NCI-H2227 treated with DMSO at 0.1 percent for 48 hours (cell line): ENCODE data around the gene TENM4.

Experiments
- DNase-seq: peaks from one replicate; lab custom pipeline; 2025; lab: John Stamatoyannopoulos, UW

The TENM4 gene

DNA sequence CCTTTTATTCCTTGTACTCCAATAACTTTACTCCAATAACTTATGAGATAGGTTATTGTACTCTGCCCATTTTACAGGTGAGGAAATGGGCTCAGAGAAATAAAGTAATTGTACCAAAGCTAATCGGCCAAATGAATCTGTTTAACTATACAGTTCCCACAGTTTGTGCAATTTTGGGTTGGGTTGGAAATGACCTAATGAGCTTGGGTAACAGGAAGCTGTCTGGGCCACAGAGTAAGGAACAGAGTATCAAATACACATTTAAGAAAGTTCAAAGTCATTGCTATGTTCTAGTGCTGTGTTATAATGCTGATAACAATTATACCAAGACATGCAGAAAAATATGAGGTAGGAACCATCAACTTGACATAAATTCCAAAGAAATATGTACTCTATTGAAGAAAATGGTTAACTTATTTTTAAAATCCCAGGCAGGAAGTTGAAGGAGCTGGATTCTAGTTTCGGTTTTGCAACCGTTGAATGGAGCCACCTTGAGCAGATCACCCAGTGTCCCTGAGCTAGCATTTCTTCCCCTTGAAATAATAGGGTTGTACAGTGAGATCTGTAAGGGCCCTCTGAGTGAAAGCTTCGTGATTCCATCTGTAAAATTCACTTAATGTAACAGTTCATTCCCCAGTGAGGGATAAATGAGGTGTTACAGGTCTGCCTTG, 505.3 kb downstream of the TENM4 start:
- DNase-seq = no peak

DNA sequence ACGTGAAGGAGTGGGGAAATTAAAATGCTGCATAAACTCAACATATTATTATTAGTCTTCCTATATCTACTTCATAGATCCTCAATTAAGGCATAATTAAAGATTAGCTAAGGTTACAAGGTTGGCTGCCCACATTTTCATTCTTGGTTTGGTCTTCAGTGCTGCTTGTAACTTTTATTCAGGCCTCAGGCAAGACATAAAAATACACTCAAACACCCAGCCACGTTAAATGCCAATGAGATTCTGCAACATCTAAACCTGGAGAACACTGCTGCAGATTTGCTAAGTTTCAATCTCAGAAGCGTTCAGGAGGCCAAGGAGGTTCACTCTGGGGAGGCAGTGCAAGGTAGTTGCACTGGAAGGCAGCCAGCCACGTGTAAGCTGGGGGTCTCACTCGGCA, 507.5 kb downstream of the TENM4 start:
- DNase-seq = no peak

DNA sequence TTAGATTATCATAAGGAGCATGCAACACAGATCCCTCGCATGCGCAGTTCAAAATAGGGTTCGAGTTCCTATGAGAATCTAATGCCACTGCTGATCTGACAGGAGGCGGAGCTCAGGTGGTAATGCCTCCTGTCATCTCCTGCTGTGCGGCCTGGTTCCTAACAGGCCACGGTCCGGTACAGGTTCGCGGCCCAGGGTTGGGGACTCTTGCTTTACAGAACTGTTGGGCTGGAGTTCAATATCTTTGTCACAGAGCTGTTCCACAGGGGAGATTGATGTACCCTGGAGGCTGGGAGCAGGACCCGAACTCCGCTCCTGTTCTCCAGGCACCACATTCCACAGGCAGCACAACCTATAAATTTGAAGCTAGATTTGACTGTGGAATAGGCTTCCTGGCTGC, 508.1 kb downstream of the TENM4 start:
- DNase-seq = no peak

DNA sequence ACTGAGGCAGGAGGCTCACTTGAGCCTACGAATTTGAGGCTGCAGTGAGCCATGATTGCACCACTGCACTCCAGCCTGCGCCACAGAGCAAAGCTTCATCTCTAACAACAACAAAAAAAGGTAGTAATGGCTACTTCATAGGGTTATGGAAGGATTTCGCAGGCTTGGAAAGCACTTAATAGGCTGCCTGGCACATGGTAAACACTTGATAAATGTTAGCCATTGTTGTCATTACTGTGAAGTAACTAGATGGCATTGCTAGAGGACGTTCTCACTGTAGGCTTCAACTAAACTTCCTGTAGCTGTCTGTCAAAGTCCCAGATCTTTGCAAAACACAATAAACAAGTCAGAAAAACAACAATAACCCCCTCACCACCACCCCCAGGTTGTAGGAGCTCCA, 508.9 kb downstream of the TENM4 start:
- DNase-seq = no peak

DNA sequence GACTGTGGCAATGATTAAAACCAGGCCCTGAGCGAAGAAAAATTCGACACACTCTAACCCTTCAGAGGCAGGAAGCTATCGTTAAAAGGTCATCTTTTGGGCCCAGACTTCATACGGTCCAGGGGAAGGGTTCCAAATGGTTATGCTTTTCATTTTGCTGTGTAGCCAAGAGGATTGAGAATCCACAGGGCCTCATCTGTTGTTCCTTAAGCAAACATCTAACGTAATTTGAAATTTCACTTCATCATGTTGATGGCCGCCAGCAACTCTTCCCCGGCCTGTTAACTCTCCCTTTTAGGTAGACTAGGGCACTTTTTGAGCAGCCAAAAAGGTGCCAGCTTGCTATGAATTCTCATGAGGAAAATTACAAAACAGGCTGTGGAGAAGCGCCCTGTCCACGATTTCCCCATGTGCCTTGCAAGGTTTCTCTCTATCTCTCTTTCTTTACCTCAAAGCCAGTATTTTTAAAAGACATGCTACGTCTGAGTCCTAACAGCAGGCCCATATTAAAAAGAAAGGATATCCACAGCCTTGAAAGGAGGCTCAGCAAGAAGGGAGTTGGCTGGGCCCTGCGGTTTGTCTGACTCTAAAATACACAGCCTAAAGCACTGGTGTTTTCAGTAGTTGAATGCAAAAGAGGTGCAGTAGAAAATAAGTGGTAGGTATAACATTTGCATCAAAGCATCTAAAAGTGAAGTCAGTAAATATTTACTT, 509.9 kb downstream of the TENM4 start:
- DNase-seq = no peak

DNA sequence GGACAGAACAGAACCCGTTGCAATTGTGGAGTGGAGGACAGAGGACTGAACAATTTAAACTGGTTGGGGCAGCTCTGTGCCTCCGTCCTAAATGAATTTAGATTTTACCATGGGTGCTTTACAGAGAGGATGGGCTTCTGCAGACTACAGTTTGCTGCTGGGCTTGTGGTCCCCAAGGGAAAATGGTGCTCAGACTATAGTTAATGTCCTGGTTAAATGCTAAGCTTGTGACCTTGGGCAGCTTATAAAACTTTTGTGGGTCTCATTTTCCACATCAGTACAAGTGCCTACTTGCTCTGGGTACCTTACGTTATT, 511.0 kb downstream of the TENM4 start:
- DNase-seq = no peak

DNA sequence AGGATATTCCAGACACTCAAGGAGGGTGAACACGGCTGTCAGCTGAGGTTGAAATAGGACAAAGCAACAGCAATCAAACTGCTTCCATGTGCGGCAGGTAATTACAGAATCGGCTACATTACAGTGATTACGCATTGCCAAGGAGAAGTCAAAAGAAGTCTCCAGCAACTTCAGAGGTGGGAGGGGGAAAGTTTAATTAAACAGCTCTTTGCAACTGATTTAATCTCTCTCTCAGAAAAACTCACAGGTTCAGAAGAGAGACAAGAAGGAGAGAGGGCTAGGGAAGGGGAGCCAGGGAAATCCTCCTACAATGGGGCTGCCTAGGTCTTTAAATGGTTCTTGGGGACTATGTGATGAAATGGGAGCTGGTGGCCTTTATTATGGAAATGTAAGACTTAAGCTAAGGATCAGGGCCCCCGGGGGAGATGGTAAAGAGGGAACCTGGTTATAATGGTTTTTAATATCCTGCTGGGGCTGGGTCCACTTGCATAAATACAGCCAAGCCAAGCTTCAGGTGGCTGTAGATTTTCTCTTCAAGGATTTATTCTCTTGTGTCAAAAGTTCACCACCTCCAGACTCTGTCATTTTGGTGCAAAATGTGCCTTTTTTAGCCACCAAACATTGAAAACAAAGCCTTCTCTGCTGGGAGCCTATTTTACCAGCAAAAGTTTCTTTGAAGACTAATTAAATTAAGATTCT, 511.5 kb downstream of the TENM4 start:
- DNase-seq = no peak

DNA sequence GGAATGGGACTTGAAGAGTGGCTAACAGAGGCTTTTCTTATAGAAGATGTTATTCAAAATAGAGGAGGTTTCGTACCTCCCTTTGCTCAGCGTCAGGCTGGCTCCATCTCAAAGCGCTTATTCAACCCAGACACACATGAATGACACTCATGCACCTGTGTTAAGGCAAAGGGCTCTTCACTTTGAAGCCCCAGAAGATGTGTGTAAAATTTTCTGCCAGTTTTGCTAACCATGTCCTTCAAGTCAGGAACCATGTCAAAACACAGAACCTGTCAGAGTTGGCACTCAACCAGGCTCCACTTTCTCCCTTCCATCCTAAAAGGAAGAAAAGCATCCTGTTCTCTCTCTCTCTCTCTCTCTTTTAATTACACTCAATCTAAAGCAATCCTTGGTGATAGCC, 513.3 kb downstream of the TENM4 start:
- DNase-seq = no peak

DNA sequence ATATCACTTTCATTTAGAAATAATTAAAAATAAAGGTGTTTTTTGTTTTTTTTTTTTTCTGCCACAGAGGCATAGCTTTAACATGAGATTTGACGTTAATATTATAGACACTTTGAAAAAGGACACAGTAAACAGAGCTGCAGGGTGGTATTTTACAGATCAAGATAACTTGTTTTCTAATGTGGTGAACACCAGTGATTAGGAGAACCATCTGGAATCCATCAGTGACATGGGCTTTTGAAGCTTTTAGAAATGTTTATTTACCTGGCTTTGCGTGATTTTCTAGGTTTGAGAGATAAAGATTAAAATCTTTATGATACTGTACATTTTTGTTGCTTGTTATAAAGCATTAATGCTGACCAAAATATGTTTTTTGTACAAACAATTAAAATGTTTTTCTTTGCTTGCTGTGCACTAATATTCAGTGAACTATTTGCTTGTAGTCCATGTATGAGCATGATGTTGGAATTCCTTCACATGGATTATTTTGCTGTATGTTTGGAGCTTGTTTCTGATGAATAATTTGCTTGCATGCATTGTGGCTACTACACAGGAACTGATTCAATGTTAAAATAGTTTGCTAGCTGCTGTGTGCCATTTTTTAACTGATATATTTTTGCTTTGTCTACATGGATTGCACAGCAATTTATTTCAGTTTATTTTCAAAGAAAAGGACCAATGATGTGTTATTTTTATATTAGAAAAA, 514.0 kb downstream of the TENM4 start:
- DNase-seq = no peak

DNA sequence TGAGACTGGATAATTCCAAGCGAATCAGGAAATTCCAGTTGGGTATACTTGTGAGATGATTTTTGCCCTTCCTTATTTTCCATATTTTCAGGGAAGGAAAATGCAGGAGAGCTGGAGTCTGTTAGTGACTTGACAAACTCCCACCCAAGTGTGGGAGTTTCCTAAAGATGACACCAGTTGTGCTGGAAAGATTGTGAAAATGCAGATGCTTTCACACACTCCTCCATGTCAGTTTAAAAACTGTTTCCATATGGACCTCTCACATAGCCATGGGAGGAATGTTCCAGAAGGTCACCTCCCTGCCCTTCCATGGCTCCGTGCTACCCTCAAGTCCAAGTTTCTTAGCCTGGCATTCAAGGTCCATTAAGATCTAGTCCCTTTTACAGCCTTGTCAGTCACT, 515.4 kb downstream of the TENM4 start:
- no peak for DNase-seq

DNA sequence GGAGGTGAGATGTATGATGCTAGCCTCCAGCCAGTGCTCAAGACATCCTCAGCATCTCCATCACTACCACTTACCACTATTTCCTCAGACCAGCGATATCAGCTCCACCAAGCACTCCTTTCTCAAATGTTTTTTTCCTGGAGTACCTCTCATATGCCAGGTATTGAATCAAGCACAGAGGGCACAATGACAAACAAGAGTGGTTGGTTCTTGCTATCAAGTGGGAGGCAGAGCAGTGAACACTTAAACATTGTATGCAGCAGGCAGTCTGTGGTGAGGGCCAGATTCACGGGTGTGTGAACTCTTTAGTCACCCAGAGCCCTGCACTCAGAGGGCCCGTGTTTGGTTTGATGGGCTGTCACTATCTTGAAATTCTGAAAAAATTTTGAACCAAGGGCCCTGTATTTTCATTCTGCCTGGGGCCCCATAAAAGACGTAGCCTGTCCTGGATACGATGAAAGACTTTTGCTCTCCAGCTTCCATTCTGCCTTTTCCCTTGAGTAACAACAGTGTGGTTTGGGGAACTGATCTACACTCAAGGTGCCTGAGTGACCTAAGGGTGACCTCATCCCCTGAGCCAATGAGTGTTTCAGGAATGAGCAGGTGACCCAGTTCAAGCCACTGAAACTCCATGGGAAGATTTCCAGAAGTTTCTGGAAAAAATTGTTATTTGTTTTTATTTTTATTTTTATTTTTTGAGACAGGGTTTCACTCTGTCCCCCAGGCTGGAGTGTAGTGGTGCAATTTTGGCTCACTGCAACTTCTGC, 517.8 kb downstream of the TENM4 start:
- DNase-seq = no peak

DNA sequence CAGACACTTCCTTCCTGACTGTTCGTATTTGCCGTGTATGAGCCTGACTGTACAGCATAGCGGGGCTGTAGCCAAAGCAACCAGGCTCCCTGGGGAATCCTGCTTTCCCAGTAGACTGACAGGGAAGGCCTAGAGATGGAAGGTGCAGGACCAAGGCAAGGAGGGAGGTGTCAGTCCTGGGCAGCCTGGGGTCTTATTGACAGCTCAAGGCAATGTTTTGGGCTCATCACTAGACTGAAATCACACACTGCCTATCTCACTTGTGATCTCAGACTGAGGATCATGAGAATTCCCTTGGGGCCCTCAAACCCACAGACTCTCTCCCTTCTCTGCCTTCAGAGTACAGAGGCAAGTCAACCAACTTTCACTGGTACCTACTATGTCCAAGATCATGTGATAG, 519.3 kb downstream of the TENM4 start:
- no peak for DNase-seq

DNA sequence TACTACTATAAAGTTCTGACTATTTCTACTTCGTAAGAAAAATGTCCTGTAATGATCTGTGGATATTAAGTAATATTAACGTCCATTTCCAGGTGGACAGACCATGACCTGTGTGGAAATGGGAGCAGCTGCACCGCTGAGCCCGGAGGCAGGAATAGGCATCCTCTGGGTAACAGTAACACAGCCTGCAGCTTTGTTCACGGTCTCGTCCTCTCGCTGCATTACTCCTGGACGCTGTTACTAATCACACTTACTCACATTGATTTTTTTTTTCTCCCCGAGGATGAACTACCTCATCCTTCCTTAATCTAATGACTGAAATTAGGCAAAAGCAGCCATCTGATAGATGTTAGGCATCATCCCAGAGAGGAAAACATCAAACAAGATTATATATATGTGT, 520.5 kb downstream of the TENM4 start:
- no peak for DNase-seq

DNA sequence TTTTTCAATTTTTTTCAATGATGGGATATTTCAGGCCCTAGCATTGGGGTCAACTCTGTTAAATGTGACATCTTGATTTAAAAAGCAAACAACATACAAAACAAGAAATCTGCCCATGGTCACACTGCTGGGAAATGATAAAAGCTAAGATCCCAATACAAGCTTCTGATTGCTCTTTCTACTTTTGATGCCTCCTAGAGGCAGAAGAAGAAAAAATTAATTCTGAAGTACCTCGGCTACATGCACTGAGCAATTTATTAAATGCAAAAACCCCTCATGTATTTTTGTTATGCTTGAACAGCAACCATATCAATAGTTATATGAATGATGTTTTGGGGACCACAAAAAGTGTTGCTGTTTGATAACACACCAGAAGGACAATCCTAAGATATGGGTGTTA, 524.1 kb downstream of the TENM4 start:
- DNase-seq = no peak

DNA sequence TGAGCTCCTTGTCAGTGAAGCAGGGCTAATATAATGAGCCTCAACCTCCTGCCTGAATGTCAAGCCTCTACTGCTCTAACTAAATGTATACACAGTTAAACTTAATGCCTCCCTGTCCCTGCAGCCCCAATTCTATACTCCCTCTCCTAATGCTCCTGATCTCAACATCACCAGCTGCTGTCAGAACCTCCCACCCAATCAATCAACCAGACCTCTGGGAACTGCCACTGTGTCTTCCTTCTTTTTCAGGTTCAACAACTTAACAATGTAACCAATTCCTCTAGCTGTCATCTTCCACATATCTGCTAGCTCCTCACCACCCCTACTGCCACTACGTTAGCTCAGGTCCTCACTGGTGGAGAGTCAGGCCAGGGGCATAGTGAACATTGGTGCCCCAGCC, 526.3 kb downstream of the TENM4 start:
- DNase-seq = no peak

DNA sequence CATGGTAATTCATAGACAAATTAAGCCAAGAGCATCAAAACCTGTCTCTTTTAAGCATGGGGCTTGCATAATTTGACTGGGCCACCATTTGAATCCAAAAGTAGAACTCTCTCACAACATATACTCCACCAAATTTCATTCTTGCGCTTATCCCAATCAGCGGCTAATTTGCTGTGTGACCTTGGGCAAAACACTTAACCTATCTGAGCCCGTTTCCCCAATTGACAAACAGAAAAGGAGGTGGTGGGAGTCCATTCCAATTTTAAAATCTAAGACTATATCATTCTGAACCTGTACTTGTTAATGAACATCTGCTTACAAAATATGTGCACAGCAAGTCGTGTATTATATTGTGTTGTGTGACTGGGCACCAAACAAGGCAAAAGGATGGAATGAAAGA, 528.1 kb downstream of the TENM4 start:
- DNase-seq = no peak

DNA sequence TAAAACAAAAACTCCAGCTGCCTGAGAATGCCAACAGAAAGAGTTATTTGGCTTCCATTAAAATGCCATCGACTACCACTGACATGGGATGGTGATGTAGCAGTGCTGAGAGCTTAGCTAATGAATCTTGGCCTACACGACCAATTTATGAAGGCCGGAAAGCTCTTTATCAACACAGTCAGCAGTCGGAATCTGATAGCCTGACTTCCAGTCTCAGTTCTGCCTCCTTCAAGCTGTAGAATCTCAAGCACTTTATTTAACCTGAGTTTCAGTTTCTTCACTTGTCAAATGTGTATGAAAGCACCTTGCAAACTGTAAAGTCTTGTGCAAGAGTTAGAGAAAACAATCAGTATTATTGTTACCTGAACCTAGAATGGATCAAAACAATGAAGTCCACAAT, 530.5 kb downstream of the TENM4 start:
- no peak for DNase-seq

DNA sequence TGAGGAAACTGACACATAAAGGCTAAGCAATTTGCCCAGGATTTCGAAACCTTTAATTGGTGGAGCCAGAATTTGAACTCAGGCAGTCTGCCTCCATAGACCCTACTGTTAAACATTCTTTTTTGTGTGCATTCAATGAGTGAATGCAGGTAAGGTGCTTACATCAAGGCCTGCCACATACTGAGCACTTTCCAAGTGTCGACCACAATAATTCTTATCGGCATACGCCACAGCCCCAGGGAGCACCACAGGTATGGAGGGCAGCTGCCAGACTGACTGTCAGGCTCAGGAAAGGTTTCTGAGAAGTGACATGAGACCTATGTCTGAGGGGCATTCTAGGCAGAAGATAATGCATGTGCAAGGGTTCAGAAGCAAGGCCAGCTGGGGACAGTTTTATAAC, 531.4 kb downstream of the TENM4 start:
- no peak for DNase-seq

DNA sequence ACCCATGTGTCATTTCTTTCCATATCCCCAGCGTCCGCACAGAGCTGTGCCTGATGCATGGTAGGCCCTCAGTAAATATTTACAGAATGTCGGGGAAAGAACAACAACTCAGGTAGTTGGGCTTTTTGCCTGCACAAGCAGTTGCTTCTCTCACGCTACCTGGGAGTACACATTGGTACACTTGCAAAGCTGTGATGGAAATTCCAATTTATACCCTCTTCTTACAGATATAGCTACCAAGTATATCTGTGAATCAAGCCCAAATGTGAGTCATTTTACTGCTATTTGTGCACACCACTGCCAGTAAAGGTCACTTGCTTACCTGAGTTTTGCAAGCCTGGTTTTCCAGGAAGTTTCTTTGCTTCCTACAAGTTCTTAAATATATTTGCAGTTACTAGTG, 533.2 kb downstream of the TENM4 start:
- no peak for DNase-seq

DNA sequence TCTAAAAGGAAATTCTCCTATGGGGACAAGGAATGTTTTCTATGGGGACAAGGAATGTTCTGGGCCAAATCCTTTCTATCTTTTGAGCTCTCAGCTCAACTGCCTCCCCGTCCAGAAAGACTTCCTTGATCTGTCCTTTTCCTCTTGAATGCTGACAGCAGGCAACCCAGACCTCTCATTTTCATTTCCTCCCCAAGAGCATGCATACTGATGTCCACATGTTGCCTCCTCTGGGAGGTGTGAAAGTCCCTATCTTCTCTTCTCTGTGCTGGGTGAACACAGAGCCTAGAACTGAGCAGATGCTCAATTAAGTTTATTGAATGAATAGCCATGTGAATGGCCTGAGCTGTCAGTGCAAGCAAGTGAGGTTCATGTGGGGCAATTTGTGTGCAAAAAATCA, 534.3 kb downstream of the TENM4 start:
- DNase-seq = no peak

DNA sequence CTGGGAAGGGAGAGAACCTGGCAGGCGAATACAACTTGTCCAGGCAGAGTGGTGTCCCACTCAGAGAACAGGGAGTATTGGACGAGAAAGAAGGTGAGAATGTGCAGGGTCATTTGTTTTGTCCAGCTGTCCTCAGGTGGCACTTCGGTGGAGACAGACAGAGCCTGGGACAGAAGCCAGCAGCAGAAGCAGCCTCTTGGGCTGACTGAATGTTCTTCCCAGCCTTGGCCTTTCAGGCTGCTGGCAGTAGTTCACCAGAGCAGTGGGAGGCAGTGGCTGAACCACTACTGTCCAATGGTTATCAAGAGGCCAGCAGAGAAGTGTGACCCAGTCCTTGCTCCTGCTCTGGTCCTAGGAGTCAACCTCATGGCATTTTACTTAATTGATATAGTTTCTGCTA, 535.1 kb downstream of the TENM4 start:
- DNase-seq = no peak

DNA sequence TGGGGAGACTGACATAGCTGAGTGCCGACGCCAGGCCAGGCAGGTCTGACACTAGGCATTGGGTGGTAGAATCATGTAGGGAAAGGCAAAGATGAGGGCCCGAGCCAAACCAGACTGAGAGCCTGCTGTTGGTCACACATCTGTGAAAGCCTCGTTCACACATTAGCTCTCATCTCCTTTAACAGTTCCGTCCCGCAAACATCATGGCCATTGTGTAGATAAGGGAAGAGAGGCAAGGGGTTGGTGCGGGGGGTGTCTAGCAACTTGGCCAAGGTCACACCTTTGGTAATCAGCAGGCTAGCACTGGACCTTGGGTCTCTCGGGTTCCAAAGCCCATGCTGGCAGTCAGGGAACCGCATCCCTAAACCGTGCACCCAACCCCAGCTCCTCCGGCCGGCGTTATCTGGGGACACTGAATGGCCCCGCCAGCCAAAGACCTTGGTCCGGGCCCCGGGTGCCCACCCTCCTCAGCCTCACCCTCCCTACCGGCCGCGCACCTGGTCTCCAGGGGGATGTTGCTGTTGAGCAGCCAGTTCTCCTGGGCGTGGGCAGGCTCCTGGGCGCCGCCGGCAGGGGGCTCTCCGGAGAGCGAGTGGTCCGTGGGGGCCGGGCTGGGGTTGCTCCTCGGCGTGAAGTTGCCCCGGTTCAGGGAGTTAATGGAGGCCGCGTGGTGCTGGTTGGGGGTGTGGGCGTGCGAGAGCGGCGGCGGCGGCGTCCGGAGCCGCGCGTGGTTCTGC, 537.9 kb downstream of the TENM4 start:
- DNase-seq = no peak
